HFF-Myc (cell line): ENCODE data around the gene ACTN1.
"Not testable (repeated sequence)": the region's sequence is repeated elsewhere in the genome, so short reads cannot be mapped to it uniquely, and the experiment has no call there.

Experiments
- DNase-seq: peaks from one replicate; pipeline ENCODE4 v3.0.0-alpha.2; 2011; ENCODE audit warnings: low read depth; ENCODE audit errors: extremely low read depth
- H3K4me3 ChIP-seq: replicated peaks from 2 replicates; pipeline ENCODE4 v1.5.1; 2011; ENCODE audit warnings: low read depth, mild to moderate bottlenecking, control low read depth, low read length
- TF ChIP-seq, protein P1 (sequence below): IDR thresholded peaks from 2 replicates; pipeline ENCODE4 v1.5.1; 2012; ENCODE audit warnings: mild to moderate bottlenecking, low read depth, low read length, control low read depth; ENCODE audit errors: missing control alignments

ACTN1 gene

DNA sequence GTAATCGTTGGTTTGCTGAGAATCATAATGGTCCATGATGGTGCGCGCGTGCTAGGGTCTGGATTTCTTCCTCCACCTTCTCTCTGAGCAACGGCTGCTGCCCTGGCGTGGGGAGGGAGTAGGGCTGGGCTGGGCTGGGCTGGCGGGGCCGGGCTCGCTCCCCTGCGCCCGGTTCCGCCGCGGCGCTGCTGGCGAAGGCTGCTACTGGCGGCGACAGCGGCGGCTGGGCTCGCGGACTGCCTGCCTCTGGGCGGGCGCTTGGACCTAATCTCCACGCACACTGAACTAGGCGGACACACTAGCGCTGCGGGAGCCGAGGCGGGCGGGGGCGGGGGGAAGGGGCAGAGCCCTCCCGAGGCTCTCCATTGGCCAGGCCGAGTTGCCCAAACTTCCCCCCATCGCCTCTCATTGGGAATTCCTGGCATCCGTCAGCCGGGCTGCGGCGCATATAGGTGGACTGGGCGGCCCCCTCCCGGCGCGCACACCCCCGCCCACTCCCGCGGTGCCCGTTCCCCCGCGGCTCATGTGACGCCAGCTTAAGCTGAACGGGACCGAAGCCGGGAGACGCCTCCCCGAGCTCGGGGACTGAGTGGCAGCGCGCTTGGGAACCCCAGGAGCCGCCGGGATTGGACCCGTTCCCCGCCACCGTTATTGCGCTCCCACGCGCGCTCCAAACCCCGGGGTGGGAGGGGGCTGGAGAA lies at the start of gene ACTN1:
Gene ACTN1, minus strand, starts transcription at position 282 of the 701 bp plus-strand sequence. Its CDS starts 246 bp downstream, at position 36.
- TF ChIP-seq, protein P1, sequence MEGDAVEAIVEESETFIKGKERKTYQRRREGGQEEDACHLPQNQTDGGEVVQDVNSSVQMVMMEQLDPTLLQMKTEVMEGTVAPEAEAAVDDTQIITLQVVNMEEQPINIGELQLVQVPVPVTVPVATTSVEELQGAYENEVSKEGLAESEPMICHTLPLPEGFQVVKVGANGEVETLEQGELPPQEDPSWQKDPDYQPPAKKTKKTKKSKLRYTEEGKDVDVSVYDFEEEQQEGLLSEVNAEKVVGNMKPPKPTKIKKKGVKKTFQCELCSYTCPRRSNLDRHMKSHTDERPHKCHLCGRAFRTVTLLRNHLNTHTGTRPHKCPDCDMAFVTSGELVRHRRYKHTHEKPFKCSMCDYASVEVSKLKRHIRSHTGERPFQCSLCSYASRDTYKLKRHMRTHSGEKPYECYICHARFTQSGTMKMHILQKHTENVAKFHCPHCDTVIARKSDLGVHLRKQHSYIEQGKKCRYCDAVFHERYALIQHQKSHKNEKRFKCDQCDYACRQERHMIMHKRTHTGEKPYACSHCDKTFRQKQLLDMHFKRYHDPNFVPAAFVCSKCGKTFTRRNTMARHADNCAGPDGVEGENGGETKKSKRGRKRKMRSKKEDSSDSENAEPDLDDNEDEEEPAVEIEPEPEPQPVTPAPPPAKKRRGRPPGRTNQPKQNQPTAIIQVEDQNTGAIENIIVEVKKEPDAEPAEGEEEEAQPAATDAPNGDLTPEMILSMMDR, result no peak
- peak within 1 kb of the TSS; percentile 74 for H3K4me3 ChIP-seq
- DNase-seq, result peak; percentile 84

DNA sequence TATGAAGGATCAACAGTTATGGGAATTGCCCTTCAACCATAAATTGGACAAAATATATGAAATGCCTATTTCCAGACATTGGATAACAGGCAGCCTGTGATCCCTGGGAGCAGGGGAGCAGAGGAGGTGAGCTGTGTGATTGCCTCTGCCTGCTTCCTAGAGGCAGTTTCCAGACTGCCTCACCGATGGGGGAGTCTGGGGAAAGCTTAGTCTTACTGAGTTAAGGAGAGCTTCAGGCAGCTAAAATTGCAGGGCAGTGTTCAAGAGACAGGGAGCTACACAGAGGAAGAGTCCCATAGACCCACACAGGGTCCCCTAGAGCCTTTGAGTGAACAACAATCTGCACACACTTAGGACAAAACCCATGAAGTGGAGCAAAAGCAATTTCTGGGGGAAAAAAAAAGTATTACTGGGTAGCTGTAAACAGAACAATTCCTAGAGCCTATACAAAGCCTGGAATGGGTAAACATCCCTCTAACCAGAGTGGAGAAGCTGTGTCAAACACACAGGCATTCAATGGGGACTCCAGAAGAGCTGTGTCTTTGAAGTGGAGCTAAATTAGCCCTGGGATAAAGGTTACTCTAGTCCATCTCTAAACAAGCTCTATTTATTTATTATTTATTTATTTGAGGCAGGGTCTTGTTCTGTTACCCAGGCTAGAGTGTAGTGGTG lies 48.3 kb upstream of the ACTN1 start:
- H3K4me3 ChIP-seq, result no peak overlapping the region
- TF ChIP-seq, protein P1, result no peak
- no peak for DNase-seq

DNA sequence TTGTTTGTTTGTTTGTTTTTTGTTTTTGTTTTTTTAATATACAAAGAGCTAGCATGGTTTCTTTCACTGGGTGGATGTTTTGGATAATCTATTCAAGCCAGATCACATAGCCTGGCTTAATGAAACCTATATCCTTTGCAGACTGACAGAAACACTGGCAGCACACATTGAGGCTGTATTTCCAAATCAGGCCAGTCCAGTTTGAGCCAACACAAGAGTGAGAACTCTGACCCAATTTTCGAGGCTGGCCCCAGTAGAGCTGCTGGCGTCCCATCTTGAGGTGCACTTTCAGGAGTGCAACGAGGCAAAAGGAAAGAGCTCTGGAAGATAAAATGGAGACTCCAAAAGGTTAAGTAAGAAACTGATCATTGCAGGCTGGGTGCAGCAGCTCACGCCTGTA lies 43.9 kb upstream of the ACTN1 start:
- TF ChIP-seq, protein P1, result no peak
- no peak for DNase-seq
- H3K4me3 ChIP-seq, result no peak overlapping the region

DNA sequence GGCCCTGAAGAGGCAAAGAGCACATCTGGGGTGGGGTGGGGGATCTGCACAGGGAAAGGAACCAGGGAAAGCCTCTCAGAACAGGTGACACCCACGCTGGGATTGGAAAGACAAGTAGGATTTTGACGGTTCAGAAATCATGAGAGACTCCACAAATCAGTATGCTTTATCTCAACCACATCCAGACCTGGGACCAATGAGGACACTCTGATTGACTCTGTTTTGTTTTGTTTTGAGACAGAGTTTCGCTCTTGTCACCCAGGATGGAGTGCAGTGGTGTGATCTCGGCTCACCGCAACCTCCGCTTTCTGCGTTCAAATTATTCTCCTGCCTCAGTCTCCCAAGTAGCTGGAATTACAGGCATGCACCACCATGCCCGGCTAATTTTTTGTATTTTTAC lies 43.0 kb upstream of the ACTN1 start:
- not testable (repeated sequence) for H3K4me3 ChIP-seq, DNase-seq

DNA sequence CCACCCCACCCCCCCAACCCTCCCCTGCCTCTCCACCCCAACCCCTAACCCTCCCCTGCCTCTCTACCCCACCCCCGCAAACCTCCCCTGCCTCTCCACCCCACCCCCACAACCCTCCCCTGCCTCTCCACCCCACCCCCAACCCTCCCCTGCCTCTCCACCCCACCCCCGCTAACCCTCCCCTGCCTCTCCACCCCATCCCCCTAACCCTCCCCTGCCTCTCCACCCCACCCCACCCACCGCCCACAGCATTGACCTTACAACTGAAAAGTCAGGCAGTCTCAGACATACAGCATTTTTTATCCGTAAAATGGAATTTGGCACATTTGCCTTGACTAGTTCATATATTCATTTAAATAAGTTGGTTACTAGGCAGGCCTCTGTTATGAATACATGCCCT lies 38.6 kb upstream of the ACTN1 start:
- no peak for DNase-seq
- H3K4me3 ChIP-seq, result no peak overlapping the region
- TF ChIP-seq, protein P1, result no peak

DNA sequence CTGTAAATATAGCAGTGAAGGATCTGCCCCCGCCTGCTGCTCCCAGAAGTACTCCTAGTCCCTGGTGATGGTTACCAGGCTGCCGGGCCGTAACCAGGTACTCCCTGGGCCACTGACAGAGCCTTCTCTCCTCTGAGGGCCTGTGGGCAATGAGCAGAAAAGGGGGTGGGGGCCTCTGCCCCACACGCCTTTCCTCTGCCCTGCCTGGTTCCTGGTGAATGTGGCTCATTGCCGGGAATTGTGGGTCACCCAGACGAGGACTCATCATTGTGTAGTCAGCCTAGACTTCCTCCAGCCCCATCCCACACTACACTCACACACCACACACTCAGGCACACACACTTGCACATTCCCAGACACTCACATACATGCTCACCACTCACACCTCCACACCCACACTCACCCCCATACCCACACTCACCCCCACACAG lies 35.7 kb upstream of the ACTN1 start:
- TF ChIP-seq, protein P1, result no peak
- H3K4me3 ChIP-seq, result no peak overlapping the region
- no peak for DNase-seq

DNA sequence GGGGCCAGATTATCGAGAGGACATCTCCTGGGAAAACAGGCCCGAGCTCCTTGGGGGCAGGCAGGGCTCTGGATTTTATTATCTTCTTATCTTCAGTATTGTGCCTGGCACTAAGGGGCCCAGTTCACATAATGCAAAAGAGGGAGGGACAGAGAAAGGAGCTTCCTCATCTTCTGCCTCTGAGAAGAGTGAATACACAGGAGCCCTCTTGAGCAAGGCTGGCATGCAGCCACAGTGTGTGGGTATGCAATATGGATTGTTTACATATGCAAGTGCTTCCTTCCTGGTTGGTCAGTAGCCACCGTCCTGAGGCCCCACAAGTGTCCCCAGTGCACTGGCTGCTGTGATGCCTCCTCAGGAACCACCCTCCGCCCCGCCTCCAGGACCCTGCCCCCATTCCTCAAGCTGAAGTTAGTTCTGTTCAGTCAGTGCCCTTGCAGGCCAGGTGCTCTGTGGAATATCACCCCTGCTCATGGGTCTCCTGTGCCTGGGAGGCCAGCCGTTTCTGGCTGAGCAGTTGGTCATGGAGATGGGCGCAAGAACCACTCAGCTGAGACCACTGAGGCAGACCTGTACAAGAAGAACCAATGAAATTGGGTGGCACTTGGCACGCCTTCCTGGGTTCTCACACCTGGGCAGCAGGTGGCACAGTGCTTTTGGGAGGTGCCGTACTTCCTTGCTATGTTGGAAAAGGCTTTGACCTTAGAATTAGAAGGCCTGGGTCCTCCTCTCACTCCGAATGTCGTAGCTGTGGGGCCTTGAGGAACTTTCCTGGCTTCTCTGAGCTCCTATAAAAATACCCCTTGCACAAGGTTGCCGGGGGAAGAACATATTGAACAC lies 35.1 kb upstream of the ACTN1 start:
- DNase-seq, result peak; percentile 37
- H3K4me3 ChIP-seq, result no peak overlapping the region
- TF ChIP-seq, protein P1, result no peak
